A549 (cell line): ENCODE results near the gene PLD1. TPM values are rescaled to one million over a fixed set of nuclear protein-coding genes. Genes with fewer than 3 reads are reported as not detected.

Source experiments
- ATAC-seq, 2 experiments: fragments of 200-7000 bp in 1 of 2; fragments of >200 bp in 1 of 2; cut with Nextera tagmentation in 1 of 2; cut with Tn5 transposase in 1 of 2; 3 replicates each; pipeline versions ENCODE4 v1.8.0 to v1.9.1; 2018 to 2020; ENCODE audit warnings: mild to moderate bottlenecking in 1 of 2, moderate library complexity in 1 of 2
- CTCF ChIA-PET: fragments of 300-600 bp; sonication (Branson Sonifier 250); formaldehyde crosslinking; extraction: SDS; loops from one replicate; lab custom pipeline; 2021; ENCODE audit warnings: antibody characterized with exemption, inconsistent platforms; lab: Yijun Ruan, JAX
- POLR2A ChIA-PET: fragments of 350-600 bp; formaldehyde crosslinking; extraction: SDS; loops from one replicate; lab custom pipeline; 2021; ENCODE audit warnings: antibody characterized with exemption, inconsistent platforms; lab: Yijun Ruan, JAX
- DNase-seq, 2 experiments: peaks; one replicate each; pipeline versions ENCODE4 v3.0.0 to v3.0.0-alpha.2; 2011 to 2016; ENCODE audit warnings: low read depth in 1 of 2, low spot score in 1 of 2
- FAIRE-seq: peaks from 2 replicates; lab custom pipeline; 2011; peaks lifted over from hg19 to GRCh38; lab: Jason Lieb, UNC
- H3K27ac ChIP-seq, 2 experiments: fragments of >200 bp; sonication (Bioruptor Twin); formaldehyde crosslinking; 3 replicates each; pipeline ENCODE4 v1.5.1; 2016 to 2017
- H3K4me1 ChIP-seq: fragments of >200 bp; sonication (Bioruptor Twin); formaldehyde crosslinking; 3 replicates; pipeline ENCODE4 v1.6.1; 2016
- H3K4me2 ChIP-seq: fragments of >200 bp; sonication (Bioruptor Twin); formaldehyde crosslinking; 3 replicates; pipeline ENCODE4 v1.6.1; 2016
- H3K4me3 ChIP-seq: fragments of >200 bp; sonication (Bioruptor Twin); formaldehyde crosslinking; 3 replicates; pipeline ENCODE4 v1.5.1; 2016
- H3K9me3 ChIP-seq: fragments of >200 bp; sonication (Bioruptor Twin); formaldehyde crosslinking; 3 replicates; pipeline ENCODE4 v1.6.1; 2016
- BCL3 ChIP-seq: fragments of >200 bp; sonication (Bioruptor Twin); formaldehyde crosslinking; IDR thresholded peaks from 3 replicates; pipeline ENCODE4 v1.6.1; 2016
- BHLHE40 ChIP-seq: IDR thresholded peaks from 2 replicates; pipeline ENCODE4 v1.6.1; 2012; ENCODE audit warnings: low read depth, low read length, inconsistent platforms
- CHD2 ChIP-seq: fragments of 150-350 bp; IDR thresholded peaks from 2 replicates; pipeline ENCODE4 v1.6.1; 2014; ENCODE audit warnings: low read length; ENCODE audit not compliant: partially characterized antibody
- EHF ChIP-seq: fragments of 250-450 bp; sonication (Bioruptor Pico); IDR thresholded peaks from 2 replicates; pipeline ENCODE4 v1.5.0; 2020; ENCODE audit warnings: mild to moderate bottlenecking
- EHMT2 ChIP-seq: fragments of 200-600 bp; sonication (generic); IDR thresholded peaks from 2 replicates; pipeline ENCODE4 v1.6.1; 2016; ENCODE audit warnings: antibody characterized with exemption, low read depth, mild to moderate bottlenecking, moderate library complexity
- FOSB ChIP-seq: fragments of 250-450 bp; sonication (Bioruptor Pico); IDR thresholded peaks from 2 replicates; pipeline ENCODE4 v1.5.0; 2020; ENCODE audit warnings: mild to moderate bottlenecking, moderate library complexity
- FOSL2 ChIP-seq, 2 experiments: fragments of 450-650 bp in 1 of 2; fragments of >200 bp in 1 of 2; sonication (Bioruptor Twin) in 1 of 2; formaldehyde crosslinking; IDR thresholded peaks; 2 replicates each; pipeline versions ENCODE4 v1.5.0 to v1.6.1; 2016 to 2020; ENCODE audit warnings: mild to moderate bottlenecking in 1 of 2, moderate library complexity in 1 of 2
- GATA3 ChIP-seq: IDR thresholded peaks from 2 replicates; pipeline ENCODE4 v1.6.1; 2012; ENCODE audit warnings: borderline replicate concordance
- HES2 ChIP-seq: fragments of >200 bp; sonication (Bioruptor Twin); formaldehyde crosslinking; IDR thresholded peaks from 2 replicates; pipeline ENCODE4 v1.6.1; 2016
- HEYL ChIP-seq: fragments of 250-450 bp; sonication (Bioruptor Pico); IDR thresholded peaks from 2 replicates; pipeline ENCODE4 v1.8.0; 2021; ENCODE audit warnings: mild to moderate bottlenecking, moderate library complexity
- HOXA7 ChIP-seq: fragments of 250-450 bp; sonication (Bioruptor Pico); IDR thresholded peaks from 2 replicates; pipeline ENCODE4 v1.5.0; 2020; ENCODE audit warnings: mild to moderate bottlenecking, moderate library complexity
- HOXB5 ChIP-seq: fragments of 250-450 bp; sonication (Bioruptor Pico); IDR thresholded peaks from 2 replicates; pipeline ENCODE4 v1.5.0; 2020; ENCODE audit warnings: mild to moderate bottlenecking, moderate library complexity
- JUN ChIP-seq, 2 experiments: fragments of >200 bp; sonication (Bioruptor Twin); formaldehyde crosslinking; IDR thresholded peaks; 2 replicates in 1 of 2; 3 replicates in 1 of 2; pipeline ENCODE4 v1.6.1; 2016 to 2017
- JUNB ChIP-seq: fragments of >200 bp; sonication (Bioruptor Twin); formaldehyde crosslinking; IDR thresholded peaks from 2 replicates; pipeline ENCODE4 v1.6.1; 2016
- KDM5A ChIP-seq: fragments of 200-600 bp; sonication (generic); IDR thresholded peaks from 2 replicates; pipeline ENCODE4 v1.6.1; 2016; ENCODE audit warnings: antibody characterized with exemption, mild to moderate bottlenecking
- POLR2A ChIP-seq: IDR thresholded peaks from 2 replicates; pipeline ENCODE4 v1.6.1; 2012; ENCODE audit warnings: mild to moderate bottlenecking, low read length
- RAD21 ChIP-seq, 2 experiments: fragments of >200 bp in 1 of 2; sonication (Bioruptor Twin) in 1 of 2; formaldehyde crosslinking in 1 of 2; IDR thresholded peaks in 1 of 2; conservative IDR thresholded peaks in 1 of 2; 2 replicates in 1 of 2; 3 replicates in 1 of 2; pipeline ENCODE4 v1.6.1; 2012 to 2018; ENCODE audit warnings: inconsistent platforms in 1 of 2
- REST ChIP-seq: fragments of 200-600 bp; sonication (generic); IDR thresholded peaks from 2 replicates; pipeline ENCODE4 v1.6.1; 2016; ENCODE audit warnings: antibody characterized with exemption, mild to moderate bottlenecking, moderate library complexity
- RFX5 ChIP-seq: fragments of 450-650 bp; IDR thresholded peaks from 2 replicates; pipeline ENCODE4 v1.7.1; 2014; ENCODE audit warnings: antibody characterized with exemption, mild to moderate bottlenecking, moderate library complexity
- SREBF2 ChIP-seq: fragments of 450-650 bp; IDR thresholded peaks from 2 replicates; pipeline ENCODE4 v1.6.1; 2014; ENCODE audit warnings: mild to moderate bottlenecking, moderate library complexity
- TFCP2L1 ChIP-seq: fragments of 250-450 bp; sonication (Bioruptor Pico); IDR thresholded peaks from 2 replicates; pipeline ENCODE4 v1.5.0; 2021; ENCODE audit warnings: mild to moderate bottlenecking
- TP53 ChIP-seq: fragments of 250-450 bp; sonication (Bioruptor Pico); IDR thresholded peaks from 2 replicates; pipeline ENCODE4 v1.5.0; 2021; ENCODE audit warnings: mild to moderate bottlenecking, moderate library complexity
- USF2 ChIP-seq: fragments of 450-650 bp; IDR thresholded peaks from 2 replicates; pipeline ENCODE4 v1.6.1; 2014; ENCODE audit warnings: antibody characterized with exemption
- ZNF302 ChIP-seq: fragments of 250-450 bp; sonication (Bioruptor Pico); IDR thresholded peaks from 2 replicates; pipeline ENCODE4 v1.9.0; 2021; ENCODE audit warnings: inconsistent platforms, mild to moderate bottlenecking, moderate library complexity
- WGBS: methylation state at CpG from one replicate; pipeline ENCODE4 v1.1.6; 2017; ENCODE audit errors: missing lambda C conversion rate; 5-methylcytosine and 5-hydroxymethylcytosine counted together
- polyA plus RNA-seq, 4 experiments: library from polyadenylated mRNA; depleted of rRNA in 3 of 4; stranded (reverse); fragments of >200 nt; fragmentation: RNase III in 1 of 4; extraction: RNeasy Plus Mini Kit Qiagen cat#74134 plus additional on column Dnase treatment in 1 of 4; gene quantifications; 2 replicates in 3 of 4; 3 replicates in 1 of 4; pipeline ENCODE4 v1.2.3, GENCODE V29; 2011 to 2017
- TF ChIP-seq, protein P1 (sequence below): fragments of >200 bp; sonication (Bioruptor Twin); formaldehyde crosslinking; IDR thresholded peaks from 3 replicates; pipeline ENCODE4 v1.5.1; 2016
- TF ChIP-seq, protein P2 (sequence below): fragments of 150-350 bp; IDR thresholded peaks from 2 replicates; pipeline ENCODE4 v1.6.1; 2014; ENCODE audit warnings: low read depth, mild to moderate bottlenecking, low read length
- TF ChIP-seq, protein P3 (sequence below): IDR thresholded peaks from 2 replicates; pipeline ENCODE4 v1.6.1; 2012

PLD1 gene
- polyA plus RNA-seq, 2 of the 4 experiments (the other 2 are of a cell fraction), result 6.6 to 27.2 TPM

DNA sequence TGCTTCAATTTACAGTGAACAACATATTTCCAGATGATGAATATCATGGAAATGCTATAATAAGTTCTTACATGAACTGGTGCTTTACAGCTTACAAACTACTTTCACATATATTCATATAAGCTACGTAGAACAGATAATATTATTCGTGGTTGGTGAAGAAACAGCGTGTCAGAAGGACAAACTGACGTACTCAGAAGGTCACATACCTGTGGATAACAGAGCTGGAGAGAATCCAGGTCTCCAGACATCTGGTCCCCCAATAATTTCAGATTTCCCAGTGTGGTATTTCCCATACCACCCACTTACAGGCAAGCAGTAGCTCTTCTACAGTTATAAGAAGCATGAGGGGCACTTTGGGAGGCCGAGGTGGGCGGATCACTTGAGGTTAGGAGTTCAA, 156.6 kb downstream of the PLD1 start:
- H3K27ac ChIP-seq, result no peak overlapping the region
- ATAC-seq (no peak), DNase-seq (no peak), FAIRE-seq (no peak)
- no peaks in the 10 kb centered on the region for H3K9me3 ChIP-seq
- no peak overlapping the region for H3K4me2 ChIP-seq
- TF ChIP-seq HEYL (CRISPR knock-in tag), result no peak
- no peak for TF ChIP-seq EHF (CRISPR knock-in tag)
- TF ChIP-seq JUNB, result no peak
- TF ChIP-seq CHD2, result no peak
- TF ChIP-seq RFX5, result no peak
- TF ChIP-seq HOXB5 (CRISPR knock-in tag), result no peak
- TF ChIP-seq, protein P1, sequence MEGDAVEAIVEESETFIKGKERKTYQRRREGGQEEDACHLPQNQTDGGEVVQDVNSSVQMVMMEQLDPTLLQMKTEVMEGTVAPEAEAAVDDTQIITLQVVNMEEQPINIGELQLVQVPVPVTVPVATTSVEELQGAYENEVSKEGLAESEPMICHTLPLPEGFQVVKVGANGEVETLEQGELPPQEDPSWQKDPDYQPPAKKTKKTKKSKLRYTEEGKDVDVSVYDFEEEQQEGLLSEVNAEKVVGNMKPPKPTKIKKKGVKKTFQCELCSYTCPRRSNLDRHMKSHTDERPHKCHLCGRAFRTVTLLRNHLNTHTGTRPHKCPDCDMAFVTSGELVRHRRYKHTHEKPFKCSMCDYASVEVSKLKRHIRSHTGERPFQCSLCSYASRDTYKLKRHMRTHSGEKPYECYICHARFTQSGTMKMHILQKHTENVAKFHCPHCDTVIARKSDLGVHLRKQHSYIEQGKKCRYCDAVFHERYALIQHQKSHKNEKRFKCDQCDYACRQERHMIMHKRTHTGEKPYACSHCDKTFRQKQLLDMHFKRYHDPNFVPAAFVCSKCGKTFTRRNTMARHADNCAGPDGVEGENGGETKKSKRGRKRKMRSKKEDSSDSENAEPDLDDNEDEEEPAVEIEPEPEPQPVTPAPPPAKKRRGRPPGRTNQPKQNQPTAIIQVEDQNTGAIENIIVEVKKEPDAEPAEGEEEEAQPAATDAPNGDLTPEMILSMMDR, result no peak
- no peak for TF ChIP-seq SREBF2
- no peak for TF ChIP-seq BCL3
- no peak for TF ChIP-seq KDM5A
- TF ChIP-seq POLR2A, result no peak
- no peak for TF ChIP-seq GATA3
- H3K4me1 ChIP-seq, result no peaks in the 10 kb centered on the region
- 93% methylated on average over 6 of the region's 6 CpGs for WGBS
- H3K4me3 ChIP-seq, result no peak overlapping the region
- POLR2A ChIA-PET, result no interaction called here
- CTCF ChIA-PET, result interaction anchor here (0.7 to 1.9 kb wide), 3 partner anchors 45 to 180 kb away, joined by 3 to 6 read pairs (median 4); no protein-coding TSS in a partner anchor

- WGBS, result 85% methylated on average over 1 of the region's 1 CpG
- POLR2A ChIA-PET, result no interaction called here
These were observed 157.4 kb downstream of the PLD1 start for GRCh38 chr3:171652932-171653331.

More at GRCh38 chr3:171652932-171653331, 157.4 kb downstream of the PLD1 start:
- no peak for DNase-seq
- Histone ChIP-seq H3K9me3 (no peaks in the 10 kb centered on the region), H3K4me2 (no peak overlapping the region), H3K27ac (no peak overlapping the region), H3K4me1 (no peaks in the 10 kb centered on the region), H3K4me3 (no peak overlapping the region)
- no peak for FAIRE-seq
- no peak for ATAC-seq
- CTCF ChIA-PET, result interaction anchor here (0.9 to 1.9 kb wide), 3 partner anchors 110 to 181 kb away, joined by 3 to 6 read pairs (median 4); no protein-coding TSS in a partner anchor
- no peak for TF ChIP-seq TP53
- TF ChIP-seq, protein P2, sequence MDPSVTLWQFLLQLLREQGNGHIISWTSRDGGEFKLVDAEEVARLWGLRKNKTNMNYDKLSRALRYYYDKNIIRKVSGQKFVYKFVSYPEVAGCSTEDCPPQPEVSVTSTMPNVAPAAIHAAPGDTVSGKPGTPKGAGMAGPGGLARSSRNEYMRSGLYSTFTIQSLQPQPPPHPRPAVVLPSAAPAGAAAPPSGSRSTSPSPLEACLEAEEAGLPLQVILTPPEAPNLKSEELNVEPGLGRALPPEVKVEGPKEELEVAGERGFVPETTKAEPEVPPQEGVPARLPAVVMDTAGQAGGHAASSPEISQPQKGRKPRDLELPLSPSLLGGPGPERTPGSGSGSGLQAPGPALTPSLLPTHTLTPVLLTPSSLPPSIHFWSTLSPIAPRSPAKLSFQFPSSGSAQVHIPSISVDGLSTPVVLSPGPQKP, result no peak
- no peak for TF ChIP-seq HES2
- TF ChIP-seq EHMT2, result no peak
- TF ChIP-seq JUN (IDR thresholded peaks at IDR 0.05), result no peak
- TF ChIP-seq REST, result no peak
- no peak for TF ChIP-seq FOSL2 (IDR thresholded peaks at IDR 0.05)
- no peak for TF ChIP-seq FOSL2 (CRISPR knock-in tag; IDR thresholded peaks at IDR 0.05)
- no peak for TF ChIP-seq JUNB
- no peak for TF ChIP-seq FOSB (CRISPR knock-in tag)
- TF ChIP-seq, protein P1, result no peak
- TF ChIP-seq, protein P3, sequence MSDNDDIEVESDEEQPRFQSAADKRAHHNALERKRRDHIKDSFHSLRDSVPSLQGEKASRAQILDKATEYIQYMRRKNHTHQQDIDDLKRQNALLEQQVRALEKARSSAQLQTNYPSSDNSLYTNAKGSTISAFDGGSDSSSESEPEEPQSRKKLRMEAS, result no peak
- TF ChIP-seq ZNF302 (CRISPR knock-in tag), result no peak
- no peak for TF ChIP-seq USF2
- no peak for TF ChIP-seq BHLHE40
- no peak for TF ChIP-seq HOXA7 (CRISPR knock-in tag)
- no peak for TF ChIP-seq RAD21 (conservative IDR thresholded peaks at IDR 0.05 in 1 of 2, IDR thresholded peaks at IDR 0.05 in 1 of 2)
- TF ChIP-seq TFCP2L1 (CRISPR knock-in tag), result no peak
